Measurements from ENCODE around the gene CDK5RAP1.

CDK5RAP1 gene

GRCh38 chr20:33412484-33412838 lies 11.1 kb upstream of the CDK5RAP1 start:
- Histone ChIP-seq H3K9ac (ENCODE audit: low read length) (no peak overlapping the region), H3K79me2 (ENCODE audit: insufficient read depth, low read length) (no peaks in the 10 kb centered on the region), H2AFZ (ENCODE audit: low read depth, low read length, severe bottlenecking) (no peak overlapping the region), H3K27ac (ENCODE audit: low read depth, low read length) (no peak overlapping the region), H3F3A (ENCODE audit: insufficient read depth) (0 out of 2 replicates have a peak, but pooled peaks cover 4% of the 10 kb centered on the region), H3K4me3 (ENCODE audit: insufficient read depth, low read length, poor library complexity, severe bottlenecking) (no peak overlapping the region), H4K20me1 (ENCODE audit: low read depth, low read length) (no peaks in the 10 kb centered on the region), H3K4me2 (ENCODE audit: low read depth, low read length, poor library complexity, severe bottlenecking) (no peak overlapping the region), H3K9me2 (replicated peaks; ENCODE audit: insufficient read depth, low read length) (no peaks in the 10 kb centered on the region), H3K9me3 (ENCODE audit: insufficient read depth, low read length) (no peaks in the 10 kb centered on the region), H3K36me3 (ENCODE audit: low read length) (no peaks in the 10 kb centered on the region), H3K27me3 (ENCODE audit: low read length) (no peaks in the 10 kb centered on the region)
- no peak for TF ChIP-seq EZH2phosphoT487 (conservative IDR thresholded peaks at IDR 0.05; ENCODE audit: low read length)
- no peak for TF ChIP-seq CTCF (IDR thresholded peaks at IDR 0.05; ENCODE audit: insufficient read depth, low read length, poor library complexity, severe bottlenecking)

GRCh38 chr20:33411711-33412483 lies 10.6 kb upstream of the CDK5RAP1 start:
- no peaks in the 10 kb centered on the region for H3K9me2 ChIP-seq (replicated peaks; ENCODE audit: insufficient read depth, low read length)
- H3K79me2 ChIP-seq (ENCODE audit: insufficient read depth, low read length), result no peaks in the 10 kb centered on the region
- no peak overlapping the region for H3K27ac ChIP-seq (ENCODE audit: low read depth, low read length)
- H3K36me3 ChIP-seq (ENCODE audit: low read length), result no peaks in the 10 kb centered on the region
- H3F3A ChIP-seq (ENCODE audit: insufficient read depth), result 0 out of 2 replicates have a peak, but pooled peaks cover 4% of the 10 kb centered on the region
- H3K4me2 ChIP-seq (ENCODE audit: low read depth, low read length, poor library complexity, severe bottlenecking), result no peak overlapping the region
- H4K20me1 ChIP-seq (ENCODE audit: low read depth, low read length), result no peaks in the 10 kb centered on the region
- no peak overlapping the region for H3K4me3 ChIP-seq (ENCODE audit: insufficient read depth, low read length, poor library complexity, severe bottlenecking)
- no peak for TF ChIP-seq EZH2phosphoT487 (conservative IDR thresholded peaks at IDR 0.05; ENCODE audit: low read length)
- no peak for TF ChIP-seq CTCF (IDR thresholded peaks at IDR 0.05; ENCODE audit: insufficient read depth, low read length, poor library complexity, severe bottlenecking)
- H3K9me3 ChIP-seq (ENCODE audit: insufficient read depth, low read length), result no peaks in the 10 kb centered on the region
- no peak overlapping the region for H2AFZ ChIP-seq (ENCODE audit: low read depth, low read length, severe bottlenecking)
- H3K9ac ChIP-seq (ENCODE audit: low read length), result no peak overlapping the region
- H3K27me3 ChIP-seq (ENCODE audit: low read length), result no peaks in the 10 kb centered on the region

- H3F3A ChIP-seq (ENCODE audit: insufficient read depth), result 0 out of 2 replicates have a peak, but pooled peaks cover 4% of the 10 kb centered on the region
- H3K4me3 ChIP-seq (ENCODE audit: insufficient read depth, low read length, poor library complexity, severe bottlenecking), result no peak overlapping the region
- no peak for TF ChIP-seq CTCF (IDR thresholded peaks at IDR 0.05; ENCODE audit: insufficient read depth, low read length, poor library complexity, severe bottlenecking)
- TF ChIP-seq EZH2phosphoT487 (conservative IDR thresholded peaks at IDR 0.05; ENCODE audit: low read length), result no peak
- H3K27ac ChIP-seq (ENCODE audit: low read depth, low read length), result no peak overlapping the region
- no peaks in the 10 kb centered on the region for H3K27me3 ChIP-seq (ENCODE audit: low read length)
- no peaks in the 10 kb centered on the region for H3K36me3 ChIP-seq (ENCODE audit: low read length)
- no peaks in the 10 kb centered on the region for H3K9me2 ChIP-seq (replicated peaks; ENCODE audit: insufficient read depth, low read length)
- H2AFZ ChIP-seq (ENCODE audit: low read depth, low read length, severe bottlenecking), result no peak overlapping the region
- H3K79me2 ChIP-seq (ENCODE audit: insufficient read depth, low read length), result no peaks in the 10 kb centered on the region
- H3K9ac ChIP-seq (ENCODE audit: low read length), result no peak overlapping the region
- no peak overlapping the region for H3K4me2 ChIP-seq (ENCODE audit: low read depth, low read length, poor library complexity, severe bottlenecking)
- no peaks in the 10 kb centered on the region for H3K9me3 ChIP-seq (ENCODE audit: insufficient read depth, low read length)
- no peaks in the 10 kb centered on the region for H4K20me1 ChIP-seq (ENCODE audit: low read depth, low read length)
These were observed 9.9 kb upstream of the CDK5RAP1 start for GRCh38 chr20:33411242-33411641.

Data from SU-DHL-6 (cell line).